ENCODE results near the gene TMEM229B.

DNA sequence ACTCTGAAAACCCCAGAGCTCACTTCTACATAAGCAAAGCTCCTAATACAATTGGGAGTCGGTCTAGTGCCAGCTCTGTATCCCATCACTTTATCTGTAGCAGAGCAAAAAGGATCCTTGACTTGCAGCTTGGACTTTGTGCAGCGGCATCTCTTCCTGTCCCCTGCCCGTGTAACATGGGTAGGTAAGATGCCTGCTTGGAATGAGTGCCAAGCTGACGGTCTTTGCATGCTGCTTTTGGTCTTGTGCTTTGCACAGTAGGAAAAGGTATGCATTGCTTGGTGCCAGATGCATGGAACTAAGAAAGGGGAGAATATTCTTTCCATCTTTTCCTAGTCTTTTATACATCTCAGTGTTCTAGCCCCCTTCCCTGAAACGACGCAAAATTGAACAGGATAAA, 37.7 kb upstream of the TMEM229B start:
- TF ChIP-seq, protein P1, sequence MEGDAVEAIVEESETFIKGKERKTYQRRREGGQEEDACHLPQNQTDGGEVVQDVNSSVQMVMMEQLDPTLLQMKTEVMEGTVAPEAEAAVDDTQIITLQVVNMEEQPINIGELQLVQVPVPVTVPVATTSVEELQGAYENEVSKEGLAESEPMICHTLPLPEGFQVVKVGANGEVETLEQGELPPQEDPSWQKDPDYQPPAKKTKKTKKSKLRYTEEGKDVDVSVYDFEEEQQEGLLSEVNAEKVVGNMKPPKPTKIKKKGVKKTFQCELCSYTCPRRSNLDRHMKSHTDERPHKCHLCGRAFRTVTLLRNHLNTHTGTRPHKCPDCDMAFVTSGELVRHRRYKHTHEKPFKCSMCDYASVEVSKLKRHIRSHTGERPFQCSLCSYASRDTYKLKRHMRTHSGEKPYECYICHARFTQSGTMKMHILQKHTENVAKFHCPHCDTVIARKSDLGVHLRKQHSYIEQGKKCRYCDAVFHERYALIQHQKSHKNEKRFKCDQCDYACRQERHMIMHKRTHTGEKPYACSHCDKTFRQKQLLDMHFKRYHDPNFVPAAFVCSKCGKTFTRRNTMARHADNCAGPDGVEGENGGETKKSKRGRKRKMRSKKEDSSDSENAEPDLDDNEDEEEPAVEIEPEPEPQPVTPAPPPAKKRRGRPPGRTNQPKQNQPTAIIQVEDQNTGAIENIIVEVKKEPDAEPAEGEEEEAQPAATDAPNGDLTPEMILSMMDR (IDR thresholded peaks at IDR 0.05; ENCODE audit: low read depth, low read length, missing input control) = no peak
- TF ChIP-seq, protein P2, sequence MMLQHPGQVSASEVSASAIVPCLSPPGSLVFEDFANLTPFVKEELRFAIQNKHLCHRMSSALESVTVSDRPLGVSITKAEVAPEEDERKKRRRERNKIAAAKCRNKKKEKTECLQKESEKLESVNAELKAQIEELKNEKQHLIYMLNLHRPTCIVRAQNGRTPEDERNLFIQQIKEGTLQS (IDR thresholded peaks at IDR 0.05) = no peak
- TF ChIP-seq EGR1 (IDR thresholded peaks at IDR 0.05; ENCODE audit: low read depth in 2 of 2) (no peak), YY1 (IDR thresholded peaks at IDR 0.05) (no peak), RAD21 (IDR thresholded peaks at IDR 0.05) (no peak), HNF4A (conservative IDR thresholded peaks at IDR 0.05) (no peak), MAX (IDR thresholded peaks at IDR 0.05) (no peak), ZBTB33 (IDR thresholded peaks at IDR 0.05) (no peak), SP1 (IDR thresholded peaks at IDR 0.05) (no peak)

Data from liver (tissue), 3 donors.